ENCODE data around the gene FAM171A2.
"Not testable (repeated sequence)": the region's sequence is repeated elsewhere in the genome, so short reads cannot be mapped to it uniquely, and the experiment has no call there.

The FAM171A2 gene

GRCh38 chr17:44344939-44345453, 18.7 kb downstream of the FAM171A2 start, which contains the start of gene GRN:
TSS of gene GRN (plus strand) at chr17:44345302. CDS start at chr17:44349165, 3,863 bp downstream.
- DNase-seq, result peak; percentile 96

DNA sequence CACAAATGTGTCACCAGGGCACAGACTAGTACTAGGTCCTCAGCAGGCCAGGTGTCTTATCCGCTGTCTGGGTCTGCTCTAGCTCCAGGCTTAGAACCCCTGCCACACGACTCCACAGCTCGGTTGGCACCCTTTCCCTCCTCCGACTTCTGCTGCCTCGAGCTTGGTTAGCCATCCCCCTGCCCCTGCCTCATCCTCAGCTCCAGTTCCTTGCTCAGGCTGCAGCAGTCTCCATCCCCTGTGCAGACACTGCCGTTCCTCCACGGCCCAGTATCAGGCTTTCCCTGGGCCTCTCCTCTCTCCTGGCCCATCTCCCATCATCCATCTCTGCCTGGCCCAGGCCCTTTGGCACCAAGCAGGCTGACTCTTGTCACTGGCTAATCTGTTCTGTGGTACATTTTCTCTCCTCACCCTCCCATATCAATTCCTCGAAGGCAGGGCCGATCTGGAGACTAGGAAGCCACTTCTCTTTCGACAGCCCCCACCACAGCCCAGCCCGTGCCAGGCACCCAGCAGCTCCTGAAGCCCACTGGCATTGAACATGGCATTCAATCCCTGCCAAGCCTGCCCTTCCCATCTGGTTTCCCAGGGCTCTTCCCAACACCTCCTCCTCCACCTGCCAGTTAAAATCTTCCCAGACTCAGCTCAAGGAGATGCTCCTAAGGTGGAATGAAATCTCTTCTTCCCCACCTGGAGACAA, 20.0 kb downstream of the FAM171A2 start:
- DNase-seq, result no peak

GRCh38 chr17:44340553-44340952, 23.1 kb downstream of the FAM171A2 start:
- not testable (repeated sequence) for DNase-seq

DNA sequence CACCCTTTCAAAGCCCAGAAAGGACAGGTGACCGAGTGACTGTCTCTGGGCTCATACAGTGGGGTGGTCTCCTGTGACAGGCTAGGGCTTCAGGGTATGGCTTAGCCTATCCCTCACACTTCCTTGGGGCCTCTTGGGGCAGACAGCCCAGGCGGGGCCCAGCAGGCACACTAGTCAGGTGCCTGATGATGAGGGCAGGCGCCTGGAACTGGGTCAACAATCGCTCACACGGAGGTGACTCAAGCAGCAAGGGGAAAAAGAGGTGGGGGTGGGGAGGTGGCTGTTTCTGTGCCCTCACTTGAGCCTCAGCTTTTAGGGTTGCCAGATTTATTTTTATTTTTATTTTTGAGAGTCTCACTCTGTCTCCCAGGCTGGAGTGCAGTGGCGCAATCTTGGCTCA, 25.0 kb downstream of the FAM171A2 start:
- DNase-seq, result no peak

DNA sequence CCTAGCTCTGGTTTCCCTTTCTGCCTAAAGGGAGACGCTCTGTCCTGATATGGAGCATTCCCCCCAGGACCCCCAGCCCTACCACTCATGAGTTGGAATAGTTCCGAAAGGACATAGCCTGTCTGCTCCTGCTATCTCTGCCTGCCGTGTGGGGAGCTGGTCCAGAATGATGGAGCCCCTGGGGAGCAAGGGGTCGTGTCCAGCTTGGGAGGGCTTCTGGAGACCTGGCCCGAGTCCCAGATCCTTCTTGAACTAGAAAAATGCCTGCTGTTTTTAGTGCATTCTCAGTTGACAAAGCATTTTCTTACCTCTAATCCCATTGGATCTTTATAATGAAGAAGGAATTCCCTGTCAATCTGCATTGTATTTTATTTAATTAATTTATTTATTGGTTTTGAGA, 27.7 kb downstream of the FAM171A2 start:
- no peak for DNase-seq

- DNase-seq, result no peak
These were observed 28.1 kb downstream of the FAM171A2 start for GRCh38 chr17:44335564-44335963.

DNA sequence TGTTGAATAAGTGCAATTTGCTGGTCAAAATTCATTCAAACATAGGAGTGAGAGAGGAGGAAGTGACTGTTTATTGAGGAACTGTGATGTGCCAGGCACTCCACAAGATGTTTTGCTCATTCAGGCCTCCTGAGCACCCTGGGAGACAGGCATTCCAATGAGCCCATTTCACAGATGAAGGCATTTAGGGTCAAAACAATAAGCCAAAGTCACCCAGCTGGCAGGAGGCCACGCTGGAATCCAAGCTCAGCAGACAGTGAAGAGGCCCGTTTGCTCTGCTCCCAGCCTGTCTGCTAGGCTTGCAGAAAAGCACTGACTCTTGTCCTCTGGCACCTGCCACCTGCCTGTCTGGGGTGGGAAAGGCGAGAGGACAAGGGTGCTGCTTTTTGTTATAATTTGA, 28.9 kb downstream of the FAM171A2 start:
- no peak for DNase-seq

- no peak for DNase-seq
These were observed 29.3 kb downstream of the FAM171A2 start for GRCh38 chr17:44334315-44334714.

DNA sequence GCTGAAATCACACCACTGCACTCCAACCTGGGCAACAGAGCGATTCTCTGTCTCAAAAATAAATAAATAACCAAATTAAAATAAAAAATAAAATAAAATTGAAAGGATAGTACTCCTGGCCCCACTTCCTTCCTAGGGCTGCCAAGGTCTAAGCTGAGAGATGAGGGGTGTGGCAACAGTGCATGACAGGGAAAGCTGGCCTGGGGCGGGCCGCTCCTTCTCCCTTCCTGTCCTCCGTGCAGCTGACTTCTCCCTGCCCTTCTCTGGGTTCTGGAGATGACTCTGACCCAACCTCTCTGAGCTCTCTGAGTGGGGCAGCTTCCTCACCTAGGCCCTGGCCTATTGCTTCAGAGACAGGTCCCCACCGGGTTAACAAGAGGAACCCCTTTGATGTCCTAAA, 30.3 kb downstream of the FAM171A2 start:
- DNase-seq, result no peak

GRCh38 chr17:44331249-44331760, 32.3 kb downstream of the FAM171A2 start:
- no peak for DNase-seq

DNA sequence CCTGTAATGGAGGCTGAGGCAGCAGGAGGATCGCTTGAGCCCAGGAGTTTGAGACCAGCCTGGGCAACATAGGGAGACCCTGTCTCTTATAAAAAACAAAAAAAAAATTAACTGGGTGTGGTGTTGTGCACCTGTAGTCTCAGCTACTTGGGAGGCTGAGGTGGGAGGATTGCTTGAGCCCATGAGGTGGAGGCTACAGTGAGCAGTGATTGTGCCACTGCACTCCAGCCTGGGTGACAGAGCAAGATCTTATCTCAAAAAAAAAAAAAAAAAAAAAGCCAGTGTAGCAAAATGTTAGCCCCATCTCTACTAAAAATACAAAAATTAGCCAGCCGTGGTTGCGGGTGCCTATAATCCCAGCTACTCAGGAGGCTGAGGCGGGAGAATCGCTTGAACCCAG, 33.4 kb downstream of the FAM171A2 start:
- DNase-seq, result not testable (repeated sequence)

GRCh38 chr17:44329516-44329915, 34.1 kb downstream of the FAM171A2 start:
- DNase-seq, result not testable (repeated sequence)

- DNase-seq, result no peak
These were observed 35.8 kb downstream of the FAM171A2 start for GRCh38 chr17:44327715-44328449.

DNA sequence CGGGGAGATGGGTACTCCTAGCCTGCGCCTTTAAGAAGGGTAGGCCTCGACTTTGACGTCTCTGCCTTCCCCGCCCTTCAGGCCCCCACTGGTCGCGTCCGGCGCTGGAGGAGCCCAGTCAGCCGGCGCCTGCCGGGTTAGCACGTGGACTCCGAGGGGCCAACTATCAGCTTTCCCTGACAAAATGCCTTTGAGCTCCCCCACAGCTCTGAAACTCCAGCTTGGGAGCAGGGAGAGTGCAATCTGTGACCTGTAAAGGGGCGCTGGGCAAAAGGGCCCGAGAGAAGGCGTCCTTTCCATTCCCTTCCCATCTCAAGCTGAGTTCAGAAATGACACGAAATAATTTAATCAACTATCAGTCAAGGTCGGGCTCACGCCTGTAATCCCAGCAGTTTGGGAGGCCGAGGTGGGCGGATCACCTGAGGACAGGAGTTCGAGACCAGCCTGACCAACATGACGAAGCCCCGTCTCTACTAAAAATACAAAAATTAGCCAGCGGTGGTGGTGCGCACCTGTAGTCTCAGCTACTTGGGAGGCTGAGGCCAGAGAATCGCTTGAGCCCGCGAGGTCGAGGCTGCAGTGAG, 36.7 kb downstream of the FAM171A2 start:
- DNase-seq, result peak; percentile 96

GRCh38 chr17:44324571-44325275, 38.9 kb downstream of the FAM171A2 start, which contains the start of gene SLC25A39:
TSS of gene SLC25A39 (minus strand) at chr17:44324823. CDS start at chr17:44323562, 1,261 bp downstream.
- DNase-seq, result peak; percentile 97

DNA sequence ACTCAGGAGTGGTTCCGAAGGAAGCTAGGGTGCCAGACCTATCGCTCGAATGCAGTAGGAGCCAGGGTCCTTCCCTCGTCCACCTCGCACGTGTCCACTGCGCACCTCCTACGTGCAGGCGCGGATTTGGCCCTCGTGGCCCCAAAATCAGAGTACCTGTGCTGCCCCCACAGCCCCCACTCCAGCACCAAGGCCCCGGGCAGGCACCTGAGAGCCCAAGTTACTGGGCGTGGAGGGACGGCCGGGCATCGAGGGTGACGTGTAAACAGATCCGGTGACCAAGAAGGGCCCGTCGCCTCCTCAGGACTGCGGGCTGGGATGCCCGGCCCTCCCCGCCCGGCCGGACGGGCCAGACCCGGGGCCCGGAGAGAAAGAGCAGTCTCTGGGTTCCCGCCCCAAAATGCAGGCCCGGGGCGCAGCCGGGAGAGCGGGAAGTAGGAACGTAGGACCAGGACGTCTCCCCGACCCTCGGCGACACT, 39.5 kb downstream of the FAM171A2 start:
- no peak for DNase-seq

DNA sequence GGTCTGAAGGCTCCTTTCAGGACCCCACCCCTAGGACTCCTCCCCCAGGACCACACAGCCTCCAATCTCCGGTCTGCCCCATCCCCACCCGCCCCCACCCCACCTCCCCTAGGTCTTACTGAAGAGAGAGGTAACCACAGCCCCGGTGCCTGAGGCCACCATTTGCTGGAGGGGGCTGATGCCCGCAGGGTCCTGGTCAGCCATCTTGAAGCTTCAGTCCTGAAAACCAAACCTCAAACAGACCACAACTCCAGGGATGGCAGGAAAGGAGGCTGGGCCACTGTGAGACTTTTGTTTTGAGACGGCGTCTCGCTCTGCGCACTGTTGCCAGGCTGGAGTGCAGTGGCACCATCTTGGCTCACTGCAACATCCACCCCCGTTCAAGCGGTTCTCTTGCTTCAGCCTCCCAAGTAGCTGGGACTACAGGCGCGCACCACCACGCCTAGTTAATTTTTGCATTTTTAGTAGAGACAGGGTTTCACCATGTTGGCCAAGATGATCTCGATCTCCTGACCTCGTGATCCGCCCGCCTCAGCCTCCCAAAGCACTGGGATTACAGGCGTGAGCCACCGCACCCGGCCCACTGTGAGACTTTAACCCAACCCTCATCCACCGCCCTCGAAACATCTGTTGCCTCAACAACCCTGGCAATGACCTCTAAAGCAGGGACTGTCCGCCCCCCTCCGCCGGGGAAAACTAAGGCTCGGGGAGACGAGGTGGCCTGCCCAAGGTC, 40.1 kb downstream of the FAM171A2 start:
- DNase-seq, result no peak

DNA sequence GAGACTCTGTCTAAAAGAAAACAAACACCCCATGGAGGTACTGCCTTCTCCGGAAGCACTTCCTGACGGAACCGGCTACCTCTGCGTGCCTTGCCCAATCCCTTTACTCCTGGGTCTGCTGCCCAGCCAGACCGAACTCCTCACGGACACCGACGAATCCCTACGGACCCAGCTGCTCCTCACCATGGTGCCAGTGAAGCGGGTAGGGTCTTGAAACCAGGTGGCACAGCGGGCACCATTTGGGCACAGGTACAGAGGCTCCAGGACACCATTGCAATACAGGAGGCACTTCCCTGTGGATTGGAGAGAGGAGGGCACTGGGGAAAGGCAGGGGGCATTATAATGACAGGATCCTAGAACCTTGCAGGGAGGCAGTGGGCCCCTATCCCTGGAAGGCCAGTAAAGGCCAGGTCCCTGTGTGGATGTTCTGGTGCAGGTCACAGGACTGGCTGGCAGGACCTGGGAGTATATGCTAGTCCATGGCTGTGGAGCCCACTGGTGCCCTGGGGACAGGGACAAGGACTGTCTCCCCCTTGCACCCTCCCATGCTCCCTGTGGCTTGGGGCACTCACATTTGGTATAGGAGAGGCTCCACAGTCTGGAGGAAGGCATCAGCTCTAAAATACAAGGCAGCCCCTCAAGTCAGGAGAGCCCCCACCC, 41.3 kb downstream of the FAM171A2 start:
- DNase-seq, result no peak

GRCh38 chr17:44321246-44322120, 42.2 kb downstream of the FAM171A2 start:
- DNase-seq, result no peak

DNA sequence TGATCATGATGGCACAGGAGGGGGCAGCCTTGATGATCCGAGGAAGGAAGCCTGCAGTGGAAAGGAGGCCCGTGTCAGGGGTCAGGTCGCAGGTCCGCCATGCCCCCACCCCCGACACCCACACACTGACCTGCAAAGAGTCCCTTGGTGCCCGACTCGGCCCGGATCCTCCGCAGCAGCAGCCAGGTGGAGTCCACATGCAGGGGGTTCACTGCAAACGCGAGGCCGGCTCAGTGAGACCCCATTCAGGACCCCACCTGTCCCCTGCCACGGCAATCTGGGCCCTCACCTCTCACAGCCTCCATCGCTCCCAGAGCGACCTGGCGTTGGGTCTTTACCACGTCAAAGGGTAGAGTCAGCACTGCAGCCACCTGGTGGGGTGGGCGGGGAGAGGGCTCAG, 43.6 kb downstream of the FAM171A2 start:
- DNase-seq, result no peak

Data from right forelimb (tissue), 1 donor.